ENCODE results near the gene ITCH. TPM values are rescaled to one million over a fixed set of nuclear protein-coding genes. Genes with fewer than 3 reads are reported as not detected.
"Not testable (repeated sequence)": the region's sequence is repeated elsewhere in the genome, so short reads cannot be mapped to it uniquely, and the experiment has no call there.

ITCH gene
- total RNA-seq, 1 donor from 2014 or later = 42.7 TPM

GRCh38 chr20:34334654-34335407 is 28.2 kb upstream of the ITCH start:
- DNase-seq (ENCODE audit: low read depth) = no peak
- no peak for TF ChIP-seq CTCF (conservative IDR thresholded peaks at IDR 0.05; ENCODE audit: low read depth, low read length)
- no peak overlapping the region for H3K4me3 ChIP-seq (ENCODE audit: low read depth, low read length)

DNA sequence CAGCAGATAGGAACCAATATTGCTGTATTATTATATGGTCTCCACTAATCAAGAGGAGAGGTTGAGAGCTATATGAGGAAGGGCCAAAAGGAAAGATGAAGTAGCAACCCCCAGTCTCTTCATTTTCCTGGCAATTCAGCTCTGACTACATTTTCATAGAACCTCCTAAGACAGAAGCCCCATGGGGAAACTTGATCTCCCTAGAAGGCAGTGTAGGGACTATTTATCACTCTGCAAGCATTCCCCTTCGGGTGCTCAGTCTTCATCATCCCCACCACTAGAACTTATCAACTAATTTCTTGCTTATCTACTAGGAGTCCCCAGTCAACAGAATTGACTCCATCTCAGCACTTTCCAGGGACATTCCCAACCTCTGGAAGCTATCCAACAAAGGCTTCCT is 25.5 kb upstream of the ITCH start:
- DNase-seq (ENCODE audit: low read depth) = no peak
- H3K4me3 ChIP-seq (ENCODE audit: low read depth, low read length) = no peak overlapping the region
- TF ChIP-seq CTCF (conservative IDR thresholded peaks at IDR 0.05; ENCODE audit: low read depth, low read length) = no peak

DNA sequence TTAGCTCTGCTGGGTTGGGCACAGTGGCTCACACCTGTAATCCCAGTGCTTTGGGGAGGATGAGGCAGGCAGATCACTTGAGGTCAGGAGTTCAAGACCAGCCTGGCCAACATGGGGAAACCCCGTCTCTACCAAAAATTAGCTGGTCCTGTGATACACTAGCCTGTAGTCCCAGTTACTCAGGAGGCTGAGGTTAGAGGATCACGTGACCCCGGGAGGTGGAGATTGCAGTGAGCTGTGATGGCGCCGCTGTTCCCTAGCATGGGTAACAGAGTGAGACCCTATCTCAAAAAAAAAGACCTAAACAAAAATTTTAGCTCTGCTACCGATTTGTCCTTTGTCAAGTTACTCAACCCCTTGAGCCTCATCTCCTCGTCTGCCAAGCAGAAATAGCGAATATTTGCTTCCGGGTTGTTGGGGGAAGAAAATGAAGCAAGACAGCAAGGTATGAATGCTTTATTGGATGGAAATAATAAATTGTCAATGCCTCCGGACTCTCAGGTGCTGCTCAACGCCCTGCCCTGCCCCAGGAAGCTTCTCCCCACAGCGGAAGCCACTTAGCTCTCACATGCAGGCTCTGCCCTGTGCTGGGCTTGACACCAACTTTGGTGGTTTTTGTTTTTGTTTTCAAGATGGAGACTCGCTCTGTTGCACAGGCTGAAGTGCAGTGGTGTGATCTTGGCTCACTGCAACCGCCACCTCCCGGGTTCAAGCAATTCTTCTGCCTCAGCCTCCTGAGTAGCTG is 24.9 kb upstream of the ITCH start:
- TF ChIP-seq CTCF (conservative IDR thresholded peaks at IDR 0.05; ENCODE audit: low read depth, low read length) = no peak
- no peak for DNase-seq (ENCODE audit: low read depth)
- H3K4me3 ChIP-seq (ENCODE audit: low read depth, low read length) = no peak overlapping the region

DNA sequence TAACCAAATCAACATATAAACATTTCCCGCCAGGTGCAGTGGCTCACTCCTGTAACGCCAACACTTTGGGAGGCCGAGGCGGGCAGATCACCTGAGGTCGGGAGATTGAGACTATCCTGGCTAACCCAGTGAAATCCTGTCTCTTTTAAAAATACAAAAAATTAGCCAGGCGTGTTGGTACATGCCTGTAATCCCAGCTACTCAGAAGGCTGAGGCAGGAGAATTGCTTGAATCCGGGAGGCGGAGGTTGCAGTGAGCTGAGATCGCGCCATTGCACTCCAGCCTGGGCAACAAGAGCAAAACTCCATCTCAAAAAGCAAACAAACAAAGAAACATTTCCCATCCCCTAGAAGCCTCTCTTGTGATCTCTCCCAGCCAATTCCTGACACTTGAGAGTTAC is 22.3 kb upstream of the ITCH start:
- H3K4me3 ChIP-seq (ENCODE audit: low read depth, low read length); DNase-seq (ENCODE audit: low read depth): not testable (repeated sequence)

GRCh38 chr20:34341199-34341598 is 21.9 kb upstream of the ITCH start:
- DNase-seq (ENCODE audit: low read depth); H3K4me3 ChIP-seq (ENCODE audit: low read depth, low read length): not testable (repeated sequence)

GRCh38 chr20:34343458-34344211 is 19.4 kb upstream of the ITCH start:
- TF ChIP-seq CTCF (conservative IDR thresholded peaks at IDR 0.05; ENCODE audit: low read depth, low read length) = no peak
- DNase-seq (ENCODE audit: low read depth) = no peak
- no peak overlapping the region for H3K4me3 ChIP-seq (ENCODE audit: low read depth, low read length)

DNA sequence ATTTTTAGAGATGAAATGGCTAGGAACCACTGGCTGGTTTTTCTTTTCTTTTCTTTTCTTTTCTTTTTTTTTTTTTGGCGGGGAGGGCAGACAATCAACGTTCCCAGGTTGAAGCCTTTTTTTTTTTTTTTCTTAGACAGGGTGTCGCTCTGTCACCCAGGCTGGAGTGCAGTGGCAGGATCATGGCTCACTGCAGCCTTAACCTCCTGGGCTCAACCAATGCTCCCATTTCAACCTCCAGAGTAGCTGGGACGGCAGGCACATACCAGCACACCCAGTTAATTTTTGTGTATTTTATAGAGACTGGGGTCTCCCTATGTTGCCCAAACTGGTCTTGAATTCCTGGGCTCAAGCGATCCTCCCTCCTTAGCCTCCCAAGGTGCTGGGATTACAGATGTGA is 18.8 kb upstream of the ITCH start:
- no peak for DNase-seq (ENCODE audit: low read depth)
- no peak overlapping the region for H3K4me3 ChIP-seq (ENCODE audit: low read depth, low read length)
- no peak for TF ChIP-seq CTCF (conservative IDR thresholded peaks at IDR 0.05; ENCODE audit: low read depth, low read length)
